HG02571 (cell line): ENCODE data around the gene PREX1.

Experiments used
- ATAC-seq: cut with Tn5 transposase; IDR thresholded peaks from one replicate; pipeline ENCODE4 v1.9.1; 2021; ENCODE audit warnings: mild to moderate bottlenecking, moderate library complexity; ENCODE audit not compliant: unreplicated experiment

PREX1 gene

GRCh38 chr20:48615871-48616270 lies 211.9 kb downstream of the PREX1 start:
- ATAC-seq, result no peak

- no peak for ATAC-seq
These were observed 213.1 kb downstream of the PREX1 start for GRCh38 chr20:48614593-48615274.

- no peak for ATAC-seq
These were observed 213.9 kb downstream of the PREX1 start for GRCh38 chr20:48613926-48614325.

- ATAC-seq, result no peak
These were observed 215.5 kb downstream of the PREX1 start for GRCh38 chr20:48612335-48612734.

- ATAC-seq, result no peak
These were observed 216.8 kb downstream of the PREX1 start for GRCh38 chr20:48610996-48611395.

- ATAC-seq, result peak; percentile 76
These were observed 218.3 kb downstream of the PREX1 start for GRCh38 chr20:48609491-48609978.

- ATAC-seq, result no peak
These were observed 219.0 kb downstream of the PREX1 start for GRCh38 chr20:48608756-48609155.

- ATAC-seq, result no peak
These were observed 220.3 kb downstream of the PREX1 start for GRCh38 chr20:48607544-48607865.

GRCh38 chr20:48606841-48607543 lies 220.8 kb downstream of the PREX1 start:
- no peak for ATAC-seq

GRCh38 chr20:48606172-48606840 lies 221.5 kb downstream of the PREX1 start:
- ATAC-seq, result no peak

GRCh38 chr20:48605364-48606171 lies 222.2 kb downstream of the PREX1 start:
- no peak for ATAC-seq

- ATAC-seq, result no peak
These were observed 222.9 kb downstream of the PREX1 start for GRCh38 chr20:48604936-48605335.

GRCh38 chr20:48604426-48604825 lies 223.4 kb downstream of the PREX1 start:
- ATAC-seq, result no peak

- ATAC-seq, result no peak
These were observed 223.9 kb downstream of the PREX1 start for GRCh38 chr20:48603819-48604405.

GRCh38 chr20:48603116-48603818 lies 224.5 kb downstream of the PREX1 start:
- no peak for ATAC-seq

GRCh38 chr20:48601798-48602197 lies 226.0 kb downstream of the PREX1 start:
- no peak for ATAC-seq

GRCh38 chr20:48600470-48600945 lies 227.3 kb downstream of the PREX1 start:
- no peak for ATAC-seq

GRCh38 chr20:48599748-48600469 lies 227.9 kb downstream of the PREX1 start:
- no peak for ATAC-seq

GRCh38 chr20:48599106-48599747 lies 228.6 kb downstream of the PREX1 start:
- no peak for ATAC-seq
